HepG2 (cell line): ENCODE data around the gene GHRHR. TPM values are rescaled to one million over a fixed set of nuclear protein-coding genes. Genes with fewer than 3 reads are reported as not detected.

Source experiments
- ATAC-seq: fragments of 200-7000 bp; cut with Tn5 transposase; 3 replicates; pipeline ENCODE4 v1.9.1; 2020; ENCODE audit warnings: mild to moderate bottlenecking, moderate library complexity
- BruUV-seq: library from RNA; stranded (reverse); fragments of 400-500 nt; replicated peaks from 2 replicates; lab custom pipeline; 2021; lab: Mats Ljungman, UMichigan
- CTCF ChIA-PET: fragments of 300-600 bp; formaldehyde crosslinking; extraction: SDS; loops from one replicate; lab custom pipeline; 2021; ENCODE audit warnings: low total read pairs, inconsistent platforms, low intra/inter-chr PET ratio; lab: Yijun Ruan, JAX
- POLR2A ChIA-PET: fragments of 350-600 bp; sonication (Branson Sonifier 250); formaldehyde crosslinking; loops from one replicate; lab custom pipeline; 2020; ENCODE audit warnings: antibody characterized with exemption, inconsistent platforms; lab: Yijun Ruan, JAX
- DNase-seq: peaks from one replicate; pipeline ENCODE4 v3.0.0-alpha.2; 2015; ENCODE audit warnings: low spot score
- FAIRE-seq: peaks from 3 replicates; lab custom pipeline; 2011; peaks lifted over from hg19 to GRCh38; lab: Jason Lieb, UNC
- H2AFZ ChIP-seq: one replicate; pipeline ENCODE4 v1.6.1; 2011; ENCODE audit warnings: low read length, inconsistent platforms
- H3K27ac ChIP-seq: fragments of 300-600 bp; 3 replicates; pipeline ENCODE4 v1.8.0; 2011; ENCODE audit warnings: mixed run types, mild to moderate bottlenecking, mixed read lengths, low read length, inconsistent platforms; ENCODE audit not compliant: insufficient read depth; ENCODE audit errors: extremely low read length
- H3K27me3 ChIP-seq, 2 experiments: fragments of 200-600 bp in 1 of 2; 2 replicates in 1 of 2; 3 replicates in 1 of 2; pipeline versions ENCODE4 v1.6.0 to v1.8.0; 2011; ENCODE audit warnings: low read length in 2 of 2, mild to moderate bottlenecking in 2 of 2, moderate library complexity in 2 of 2, inconsistent platforms in 1 of 2; ENCODE audit not compliant: insufficient read depth in 2 of 2, control insufficient read depth in 1 of 2
- H3K36me3 ChIP-seq, 2 experiments: fragments of 200-600 bp in 1 of 2; replicated peaks in 1 of 2; 2 replicates in 1 of 2; 3 replicates in 1 of 2; pipeline versions ENCODE4 v1.5.1 to v1.8.0; 2011; ENCODE audit warnings: low read length in 2 of 2, inconsistent platforms in 1 of 2; ENCODE audit not compliant: insufficient read depth in 2 of 2, control insufficient read depth in 1 of 2
- H3K4me1 ChIP-seq: 2 replicates; pipeline ENCODE4 v1.5.1; 2012; ENCODE audit warnings: low read length, inconsistent platforms; ENCODE audit not compliant: insufficient read depth
- H3K4me2 ChIP-seq: 2 replicates; pipeline ENCODE4 v1.6.0; 2011; ENCODE audit warnings: low read depth, low read length, inconsistent platforms
- H3K4me3 ChIP-seq, 3 experiments: fragments of 200-600 bp in 1 of 3; sonication (generic), shearing (Covaris generic) in 1 of 3; replicated peaks in 1 of 3; 2 replicates each; pipeline ENCODE4 v1.5.1; 2011 to 2016; ENCODE audit warnings: low read length in 3 of 3, inconsistent platforms in 2 of 3, low read depth in 2 of 3, mild to moderate bottlenecking in 2 of 3, control low read depth in 1 of 3, mixed read lengths in 1 of 3; ENCODE audit not compliant: insufficient read depth in 1 of 3
- H3K79me2 ChIP-seq: one replicate; pipeline ENCODE4 v1.6.1; 2011; ENCODE audit warnings: low read length, inconsistent platforms; ENCODE audit not compliant: insufficient read depth
- H3K9ac ChIP-seq: 2 replicates; pipeline ENCODE4 v1.6.0; 2011; ENCODE audit warnings: mild to moderate bottlenecking, low read depth, low read length, inconsistent platforms; ENCODE audit not compliant: insufficient read depth
- H3K9me3 ChIP-seq: 2 replicates; pipeline ENCODE4 v1.5.1; 2012; ENCODE audit warnings: mild to moderate bottlenecking, low read length
- H4K20me1 ChIP-seq: 2 replicates; pipeline ENCODE4 v1.6.0; 2011; ENCODE audit warnings: inconsistent platforms, mild to moderate bottlenecking, low read length, moderate library complexity; ENCODE audit not compliant: insufficient read depth
- KAT2B ChIP-seq: fragments of 150-350 bp; IDR thresholded peaks from 2 replicates; pipeline ENCODE4 v1.6.1; 2014; ENCODE audit warnings: low read depth, low read length, borderline replicate concordance
- MBD4 ChIP-seq: IDR thresholded peaks from 2 replicates; pipeline ENCODE4 v1.6.1; 2012; ENCODE audit warnings: low read length, inconsistent platforms, borderline replicate concordance
- NFRKB ChIP-seq: fragments of 450-650 bp; IDR thresholded peaks from 2 replicates; pipeline ENCODE4 v1.6.1; 2017
- NR2C2 ChIP-seq: sonication (generic); formaldehyde crosslinking; IDR thresholded peaks from 2 replicates; pipeline ENCODE4 v1.4.0; 2020; ENCODE audit warnings: missing genetic modification reagents, mild to moderate bottlenecking, moderate library complexity, borderline replicate concordance
- PRPF4 ChIP-seq: fragments of 200-400 bp; formaldehyde crosslinking; IDR thresholded peaks from 2 replicates; pipeline ENCODE4 v1.6.1; 2016; ENCODE audit warnings: low read length, low read depth; ENCODE audit not compliant: poor library complexity, severe bottlenecking
- THYN1 ChIP-seq: sonication (generic); formaldehyde crosslinking; IDR thresholded peaks from 2 replicates; pipeline ENCODE4 v1.8.1; 2023; ENCODE audit warnings: low read depth, mild to moderate bottlenecking, moderate library complexity, missing genetic modification reagents, borderline replicate concordance
- ZNF350 ChIP-seq: sonication (generic); formaldehyde crosslinking; IDR thresholded peaks from 2 replicates; pipeline ENCODE4 v1.4.0; 2020; ENCODE audit warnings: mild to moderate bottlenecking, low read depth, missing genetic modification reagents, borderline replicate concordance
- ZNF430 ChIP-seq: sonication (generic); formaldehyde crosslinking; IDR thresholded peaks from 2 replicates; pipeline ENCODE4 v1.9.0; 2021; ENCODE audit warnings: mild to moderate bottlenecking, missing genetic modification reagents
- ZNF709 ChIP-seq: sonication (generic); formaldehyde crosslinking; IDR thresholded peaks from 2 replicates; pipeline ENCODE4 v1.5.0; 2020; ENCODE audit warnings: mild to moderate bottlenecking, missing genetic modification reagents
- WGBS: methylation state at CpG from one replicate; pipeline ENCODE4 v1.1.6; 2017; ENCODE audit warnings: low lambda C conversion rate; 5-methylcytosine and 5-hydroxymethylcytosine counted together
- in situ Hi-C: cut with HindIII; loops from 2 replicates; pipeline ENCODE4 v1.10.0; 2017; ENCODE audit warnings: low pct_unique_long_range_greater_than_20kb; ENCODE audit not compliant: extremely low pct_ligation_motif_present
- intact Hi-C: fragments of 100-400 bp; cut with micrococcal nuclease; formaldehyde crosslinking; loops from one replicate; pipeline ENCODE4 v1.10.0; 2022; ENCODE audit not compliant: unreplicated experiment
- polyA plus RNA-seq, 8 experiments: library from polyadenylated mRNA; depleted of rRNA in 3 of 8; stranded (reverse) in 7 of 8; unstranded in 1 of 8; fragments of >200 nt; fragmentation: Illumina TruSeq in 4 of 8; extraction: Trizol in 4 of 8; gene quantifications; 2 replicates each; pipeline versions ENCODE4 v1.2.1 to v1.2.3, GENCODE V29; 2011 to 2016; ENCODE audit warnings: low read depth in 4 of 8, missing spikeins in 1 of 8, mixed read lengths in 1 of 8; ENCODE audit not compliant: insufficient read depth in 1 of 8
- total RNA-seq, 5 experiments: library from RNA; depleted of rRNA; stranded (reverse); fragments of >200 nt; fragmentation: Illumina TruSeq; extraction: Trizol; gene quantifications; 2 replicates each; pipeline ENCODE4 v1.2.3, GENCODE V29; 2016; ENCODE audit warnings: low read depth in 1 of 5
- TF ChIP-seq, protein P1 (sequence below): sonication (generic); formaldehyde crosslinking; IDR thresholded peaks from 2 replicates; pipeline ENCODE4 v1.5.0; 2020; ENCODE audit warnings: missing genetic modification reagents
- TF ChIP-seq, protein P2 (sequence below): sonication (generic); formaldehyde crosslinking; conservative IDR thresholded peaks from 2 replicates; pipeline ENCODE4 v1.4.0; 2020; ENCODE audit warnings: missing genetic modification reagents

Gene GHRHR
- total and polyA plus RNA-seq, 2 of the 13 experiments (the other 11 are each of a cell fraction or from before 2014, with no cell fraction given) = not detected

DNA sequence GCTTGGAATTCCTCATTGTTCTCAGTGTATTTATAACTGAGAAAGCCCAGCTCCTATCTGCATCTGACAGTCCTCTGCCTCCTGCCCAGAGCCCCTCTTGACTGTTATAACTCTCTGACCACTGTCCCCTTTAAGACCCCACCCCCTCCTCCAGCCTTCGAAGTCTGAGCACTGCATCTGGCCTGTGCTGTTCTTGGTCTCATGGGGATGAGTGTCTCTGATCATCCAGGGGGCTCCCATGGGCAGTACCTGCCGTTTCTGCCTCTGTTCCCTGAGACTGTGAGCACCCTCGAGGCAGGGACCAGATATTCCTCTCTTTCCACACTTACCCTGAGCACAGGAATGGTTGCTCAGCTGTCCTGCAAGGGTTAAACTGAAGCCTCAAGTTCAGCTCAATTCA is 7.7 kb downstream of the GHRHR start (continued):
- TF ChIP-seq, protein P1, sequence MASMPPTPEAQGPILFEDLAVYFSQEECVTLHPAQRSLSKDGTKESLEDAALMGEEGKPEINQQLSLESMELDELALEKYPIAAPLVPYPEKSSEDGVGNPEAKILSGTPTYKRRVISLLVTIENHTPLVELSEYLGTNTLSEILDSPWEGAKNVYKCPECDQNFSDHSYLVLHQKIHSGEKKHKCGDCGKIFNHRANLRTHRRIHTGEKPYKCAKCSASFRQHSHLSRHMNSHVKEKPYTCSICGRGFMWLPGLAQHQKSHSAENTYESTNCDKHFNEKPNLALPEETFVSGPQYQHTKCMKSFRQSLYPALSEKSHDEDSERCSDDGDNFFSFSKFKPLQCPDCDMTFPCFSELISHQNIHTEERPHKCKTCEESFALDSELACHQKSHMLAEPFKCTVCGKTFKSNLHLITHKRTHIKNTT (CRISPR knock-in tag) = no peak
- TF ChIP-seq, protein P2, sequence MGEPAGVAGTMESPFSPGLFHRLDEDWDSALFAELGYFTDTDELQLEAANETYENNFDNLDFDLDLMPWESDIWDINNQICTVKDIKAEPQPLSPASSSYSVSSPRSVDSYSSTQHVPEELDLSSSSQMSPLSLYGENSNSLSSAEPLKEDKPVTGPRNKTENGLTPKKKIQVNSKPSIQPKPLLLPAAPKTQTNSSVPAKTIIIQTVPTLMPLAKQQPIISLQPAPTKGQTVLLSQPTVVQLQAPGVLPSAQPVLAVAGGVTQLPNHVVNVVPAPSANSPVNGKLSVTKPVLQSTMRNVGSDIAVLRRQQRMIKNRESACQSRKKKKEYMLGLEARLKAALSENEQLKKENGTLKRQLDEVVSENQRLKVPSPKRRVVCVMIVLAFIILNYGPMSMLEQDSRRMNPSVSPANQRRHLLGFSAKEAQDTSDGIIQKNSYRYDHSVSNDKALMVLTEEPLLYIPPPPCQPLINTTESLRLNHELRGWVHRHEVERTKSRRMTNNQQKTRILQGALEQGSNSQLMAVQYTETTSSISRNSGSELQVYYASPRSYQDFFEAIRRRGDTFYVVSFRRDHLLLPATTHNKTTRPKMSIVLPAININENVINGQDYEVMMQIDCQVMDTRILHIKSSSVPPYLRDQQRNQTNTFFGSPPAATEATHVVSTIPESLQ (CRISPR knock-in tag) = no peak

DNA sequence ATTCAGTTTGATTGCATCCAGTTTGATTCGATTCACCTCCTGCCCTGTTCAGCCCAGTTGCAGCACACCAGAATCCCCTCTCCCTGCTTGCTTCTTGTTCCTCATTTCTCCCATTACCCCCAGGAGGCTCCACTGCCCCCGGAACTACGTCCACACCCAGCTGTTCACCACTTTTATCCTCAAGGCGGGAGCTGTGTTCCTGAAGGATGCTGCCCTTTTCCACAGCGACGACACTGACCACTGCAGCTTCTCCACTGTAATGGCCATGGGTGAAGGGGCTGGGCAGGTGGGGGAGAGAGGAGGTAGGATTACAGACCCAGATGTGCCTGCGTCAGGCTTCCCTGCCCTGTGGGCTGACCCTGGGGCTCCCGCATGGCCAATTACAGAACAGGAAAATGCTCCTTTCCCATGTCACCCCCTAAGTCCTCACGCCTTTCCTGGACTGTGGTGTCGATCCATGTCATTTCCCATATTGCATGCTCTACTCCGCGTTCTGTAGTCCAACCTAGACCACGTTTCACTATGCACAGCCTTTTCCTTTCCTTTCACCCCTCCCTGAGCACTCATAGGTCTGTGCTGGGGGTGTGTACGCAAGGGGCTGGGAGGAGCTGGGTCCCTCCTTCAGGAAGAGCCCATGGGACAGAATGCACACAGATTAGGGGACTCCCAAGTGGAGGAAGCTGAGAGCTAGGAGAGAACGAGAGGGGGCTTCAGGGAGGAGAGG is 8.2 kb downstream of the GHRHR start:
- H4K20me1 ChIP-seq = no peaks in the 10 kb centered on the region
- ChIA-PET POLR2A (no interaction called here), CTCF (no interaction called here)
- H3K4me2 ChIP-seq = no peak overlapping the region
- H3K9me3 ChIP-seq = no peaks in the 10 kb centered on the region
- no peaks in the 10 kb centered on the region for H3K79me2 ChIP-seq
- intact Hi-C loops = no loop called here
- ATAC-seq (no peak), DNase-seq (no peak)
- no TSS peak for BruUV-seq
- no peak overlapping the region for H2AFZ ChIP-seq
- H3K4me3 ChIP-seq = no peak overlapping the region
- no peaks in the 10 kb centered on the region for H3K27me3 ChIP-seq
- no peak overlapping the region for H3K27ac ChIP-seq
- TF ChIP-seq PRPF4 (no peak), NFRKB (no peak), KAT2B (no peak), ZNF430 (CRISPR knock-in tag) (no peak), MBD4 (no peak), NR2C2 (CRISPR knock-in tag) (no peak), ZNF709 (CRISPR knock-in tag) (no peak), THYN1 (no peak), ZNF350 (no peak)
- TF ChIP-seq, all 625 proteins: peak for 0
- 31% methylated on average over 15 of the region's 15 CpGs for WGBS
- FAIRE-seq = no peak
- Histone ChIP-seq H3K4me1 (peaks cover 11% of the 10 kb centered on the region), H3K9ac (no peak overlapping the region), H3K36me3 (no peaks in the 10 kb centered on the region)
- in situ Hi-C loops = no loop called here
